HG02852 (cell line): ENCODE data around the gene MRPS2.
"Not testable (repeated sequence)": the region's sequence is repeated elsewhere in the genome, so short reads cannot be mapped to it uniquely, and the experiment has no call there.

ENCODE experiments used
- ATAC-seq: cut with Tn5 transposase; IDR thresholded peaks from one replicate; pipeline ENCODE4 v1.9.1; 2021; ENCODE audit warnings: mild to moderate bottlenecking, moderate library complexity; ENCODE audit not compliant: unreplicated experiment

The MRPS2 gene

GRCh38 chr9:135514342-135515082, 14.0 kb downstream of the MRPS2 start:
- ATAC-seq = no peak

DNA sequence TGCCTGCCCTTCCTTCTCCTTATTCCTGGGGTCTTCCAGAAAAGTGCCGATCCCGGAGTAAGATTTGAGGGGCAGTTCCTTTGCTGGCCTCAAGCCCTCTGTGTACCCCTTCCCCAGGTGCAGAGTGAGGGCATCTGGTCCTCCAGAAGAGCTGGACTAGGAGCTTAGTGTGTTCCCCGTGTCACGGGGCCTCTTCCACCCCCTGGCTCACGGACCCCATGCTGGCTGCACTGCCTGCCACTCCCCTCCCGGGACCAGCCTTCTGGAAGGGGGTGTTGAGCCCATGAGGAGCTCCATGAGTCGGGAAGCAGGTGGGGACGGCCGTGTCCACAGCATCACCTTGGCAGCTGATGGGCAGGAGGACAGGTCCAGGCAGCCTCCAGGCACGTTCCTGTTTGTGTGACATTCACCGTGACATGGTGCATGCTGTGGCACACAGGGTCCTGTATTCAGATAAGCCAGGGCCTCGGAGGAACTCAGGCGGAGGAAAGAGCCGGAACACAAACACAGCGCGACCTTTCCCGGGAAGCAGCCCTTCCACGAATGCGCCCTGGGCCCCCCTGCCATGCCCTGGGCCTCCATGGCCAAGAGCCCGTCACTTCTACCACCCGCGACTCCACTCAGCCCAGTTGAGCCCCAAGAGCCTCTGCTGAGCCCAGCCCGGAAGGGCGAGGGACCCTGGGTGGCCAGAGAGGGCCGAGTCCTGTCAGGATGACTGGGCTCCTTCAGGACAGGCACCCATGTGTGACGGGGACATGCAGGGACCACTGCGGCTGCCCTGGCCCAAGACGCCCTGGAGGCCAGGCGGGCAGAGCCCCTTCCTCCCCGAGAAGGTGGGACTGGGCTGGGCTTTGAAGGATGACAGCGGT, 14.8 kb downstream of the MRPS2 start:
- ATAC-seq = no peak

DNA sequence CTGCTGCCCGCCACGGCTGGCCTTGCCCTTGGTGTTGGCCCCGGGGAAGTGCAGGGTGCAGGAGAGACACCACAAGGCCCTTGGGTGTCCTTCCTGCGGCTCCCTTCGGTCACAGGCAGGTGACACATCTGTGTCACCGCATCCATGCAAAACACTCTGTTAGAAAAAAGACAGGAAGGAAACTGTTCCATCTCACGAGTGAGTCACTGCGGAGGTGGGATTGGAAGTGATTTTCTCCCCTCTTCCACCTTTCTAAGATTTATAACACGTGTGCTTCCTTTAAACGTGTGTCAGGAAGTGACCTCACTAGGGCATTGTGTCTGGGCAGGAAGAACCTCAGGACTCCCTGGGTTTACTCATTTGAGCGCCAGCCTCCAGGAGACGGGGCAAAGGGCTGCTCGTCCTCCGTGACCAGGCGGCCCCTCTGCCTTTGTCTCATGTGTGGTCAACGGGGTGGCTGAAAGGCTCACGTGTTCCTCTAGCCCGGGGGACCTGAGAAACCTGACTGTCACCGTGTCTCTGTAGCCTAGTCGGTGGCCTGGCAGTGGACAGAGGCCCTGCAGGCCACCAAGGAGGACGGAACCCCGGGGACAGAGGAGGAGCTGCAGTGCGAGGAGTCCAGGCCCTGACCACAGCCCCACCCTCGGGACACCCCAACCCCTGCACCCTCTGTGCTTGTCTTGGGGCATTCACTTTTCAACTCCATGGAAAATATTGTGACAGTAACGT, 15.8 kb downstream of the MRPS2 start:
- ATAC-seq = no peak

- no peak for ATAC-seq
These were observed 16.9 kb downstream of the MRPS2 start for GRCh38 chr9:135517407-135517822.

DNA sequence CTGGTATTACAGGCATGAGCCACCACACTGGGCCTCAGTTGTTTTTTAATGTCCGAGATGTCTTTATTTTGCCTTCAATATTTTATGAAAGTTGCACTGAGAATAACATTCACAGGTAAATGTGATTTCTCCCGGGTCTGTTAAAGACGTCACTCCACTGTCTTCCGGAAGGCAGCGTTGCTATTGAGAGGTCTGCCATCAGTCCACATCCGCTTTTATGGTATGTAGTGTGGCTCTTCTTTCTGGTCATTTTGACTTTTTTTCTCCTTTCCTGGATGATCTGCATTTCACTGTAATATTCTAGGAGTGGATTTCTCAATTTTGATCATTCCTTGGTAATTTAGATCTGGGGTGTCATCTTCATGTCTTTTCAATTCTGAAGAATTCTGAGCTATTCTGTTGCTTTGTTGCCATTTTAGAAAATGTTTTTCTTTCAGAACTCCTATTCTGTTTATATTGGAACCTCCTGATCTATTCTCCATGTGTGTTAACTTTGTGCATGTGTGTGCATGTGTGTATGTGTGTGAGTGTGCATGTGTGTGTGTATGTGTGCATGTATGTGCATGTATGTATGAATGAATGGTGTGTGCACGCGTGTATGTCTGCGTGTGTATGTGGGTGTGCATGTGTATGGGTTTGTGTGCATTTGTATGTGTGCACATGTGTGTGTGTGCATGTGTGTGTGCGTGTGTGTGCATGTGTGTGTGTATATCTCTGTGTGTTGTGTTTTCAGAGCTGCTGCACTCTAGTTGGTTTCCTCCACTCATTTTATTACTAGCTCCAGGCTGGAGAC, 18.9 kb downstream of the MRPS2 start:
- no peak for ATAC-seq

GRCh38 chr9:135520916-135521607, 20.6 kb downstream of the MRPS2 start, which contains the start of gene LCN1:
Gene LCN1, plus strand, starts transcription at chr9:135521440. Its CDS starts 58 bp downstream, at chr9:135521498.
- ATAC-seq = no peak

DNA sequence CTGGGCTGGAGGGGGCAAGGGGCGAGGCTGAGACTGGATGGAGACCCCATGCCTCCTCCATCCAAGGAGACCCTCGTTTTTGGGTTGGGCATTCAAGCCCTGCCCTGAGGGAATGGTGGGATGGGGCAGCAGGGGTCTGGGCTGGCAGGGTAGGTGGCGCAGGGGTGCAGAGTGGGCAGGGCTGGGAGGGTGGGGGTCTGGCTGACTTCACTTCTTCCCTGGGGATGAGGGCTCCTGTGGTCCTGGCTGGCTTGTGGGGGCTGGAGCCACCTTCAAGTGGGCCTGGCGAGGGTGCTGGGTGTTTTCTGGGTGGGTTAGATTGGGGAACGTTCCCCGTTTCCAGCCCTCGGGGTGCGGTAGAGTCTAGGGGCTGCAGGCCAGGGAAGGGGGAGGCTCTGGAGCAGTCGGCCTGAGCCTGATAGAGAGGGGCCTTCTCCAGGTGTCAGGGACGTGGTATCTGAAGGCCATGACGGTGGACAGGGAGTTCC, 21.2 kb downstream of the MRPS2 start:
- ATAC-seq = no peak

DNA sequence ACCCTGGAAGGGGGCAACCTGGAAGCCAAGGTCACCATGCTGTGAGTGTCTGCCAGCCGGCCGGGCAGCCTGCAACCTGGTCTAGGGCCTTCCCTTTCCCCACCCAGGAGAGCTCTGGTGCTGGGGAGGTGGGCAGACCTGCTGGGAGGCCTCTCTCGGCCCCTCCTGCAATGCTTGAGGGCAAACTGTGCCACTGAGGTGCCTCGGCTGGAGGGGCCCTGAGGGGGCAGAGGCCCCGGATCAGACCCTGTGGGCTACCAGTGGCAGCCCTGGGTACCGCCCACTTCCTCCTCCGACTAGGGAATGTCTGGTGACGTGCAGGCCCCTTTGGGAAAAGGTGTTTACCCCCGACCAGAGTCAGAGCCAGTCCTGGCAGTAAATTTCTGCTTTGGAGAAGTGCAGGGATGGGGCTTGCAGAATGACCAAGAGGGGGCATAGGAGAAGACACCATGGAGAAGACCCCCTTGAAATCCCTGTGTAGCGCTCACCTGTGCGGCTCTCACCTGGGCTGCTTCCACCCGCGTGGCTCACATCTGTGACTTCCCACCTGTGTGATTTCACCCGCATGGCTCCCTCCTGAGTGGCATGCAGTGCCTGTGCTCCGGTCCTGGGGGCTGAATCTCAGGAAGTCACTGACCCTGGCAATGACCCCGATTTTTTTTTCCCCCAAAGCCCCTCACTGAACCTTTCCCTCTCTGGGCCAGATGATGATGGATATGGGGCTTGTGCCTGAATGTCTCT, 21.8 kb downstream of the MRPS2 start:
- no peak for ATAC-seq

DNA sequence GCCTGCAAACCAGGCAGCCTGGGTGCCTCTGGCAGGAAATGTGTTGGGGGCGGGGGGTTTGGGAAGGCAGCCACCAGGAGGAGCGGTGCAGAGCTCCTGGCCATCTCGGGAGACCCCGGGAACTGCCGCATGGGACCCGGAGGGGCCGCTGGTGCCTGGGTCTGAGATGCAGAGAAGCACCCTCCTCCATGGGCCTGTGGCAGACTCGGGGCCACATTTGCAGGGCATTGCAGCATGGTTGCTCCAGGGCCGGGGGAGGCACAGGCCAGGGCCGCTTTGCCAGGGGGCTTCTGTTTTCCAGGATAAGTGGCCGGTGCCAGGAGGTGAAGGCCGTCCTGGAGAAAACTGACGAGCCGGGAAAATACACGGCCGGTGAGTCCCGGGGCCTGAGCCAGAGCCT, 22.4 kb downstream of the MRPS2 start:
- ATAC-seq = no peak

- no peak for ATAC-seq
These were observed 23.1 kb downstream of the MRPS2 start for GRCh38 chr9:135523521-135524129.

- no peak for ATAC-seq
These were observed 23.8 kb downstream of the MRPS2 start for GRCh38 chr9:135524130-135524861.

- ATAC-seq = no peak
These were observed 25.0 kb downstream of the MRPS2 start for GRCh38 chr9:135525241-135526088.

DNA sequence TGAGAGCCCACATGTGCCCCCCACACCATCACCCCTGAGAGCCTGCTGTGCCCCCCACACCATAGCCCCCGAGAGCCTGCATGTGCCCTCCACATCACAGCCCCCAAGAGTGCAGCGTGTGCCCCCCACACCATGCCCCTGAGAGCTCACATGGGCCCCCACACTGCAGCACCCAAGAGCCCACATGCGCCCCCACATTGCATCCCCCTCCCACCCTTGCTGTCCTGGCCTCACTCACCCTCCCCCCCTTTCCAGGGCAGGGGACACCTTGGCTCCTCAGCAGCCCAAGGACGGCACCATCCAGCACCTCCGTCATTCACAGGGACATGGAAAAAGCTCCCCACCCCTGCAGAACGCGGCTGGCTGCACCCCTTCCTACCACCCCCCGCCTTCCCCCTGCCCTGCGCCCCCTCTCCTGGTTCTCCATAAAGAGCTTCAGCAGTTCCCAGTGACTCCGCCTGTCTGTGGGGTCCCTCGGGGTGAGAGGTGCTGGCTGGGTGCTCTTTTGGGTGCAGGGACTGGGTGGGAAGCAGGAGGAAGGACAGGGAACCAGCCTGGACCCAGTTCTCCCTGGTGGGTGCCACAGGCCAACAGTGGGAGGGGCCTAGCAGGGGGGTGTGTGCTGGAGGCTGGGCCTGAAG, 25.7 kb downstream of the MRPS2 start:
- no peak for ATAC-seq

GRCh38 chr9:135526730-135527571, 26.5 kb downstream of the MRPS2 start:
- ATAC-seq = no peak

- ATAC-seq = not testable (repeated sequence)
These were observed 28.5 kb downstream of the MRPS2 start for GRCh38 chr9:135528842-135529435.
